HL-60/S4 treated with phorbol 12-myristate 13-acetate at 8.2 ng/mL for 4 days and 3 days (cell line): ENCODE data around the gene EFNB1.

Experiments used
- in situ Hi-C: fragments of 300-500 bp; cut with MboI; formaldehyde crosslinking; loops from 2 replicates; pipeline ENCODE4 v1.15.0; 2022; ENCODE audit warnings: low sequenced_read_pairs

EFNB1 gene

GRCh38 chrX:68842351-68842750 lies 13.5 kb downstream of the EFNB1 start:
- in situ Hi-C loops: loop anchor here (25.0 kb wide), 1 partner anchor 105 kb away; no protein-coding TSS in a partner anchor

GRCh38 chrX:68842781-68843581 lies 14.2 kb downstream of the EFNB1 start:
- in situ Hi-C loops: loop anchor here (25.0 kb wide), 1 partner anchor 106 kb away; no protein-coding TSS in a partner anchor

GRCh38 chrX:68843992-68844391 lies 15.2 kb downstream of the EFNB1 start:
- in situ Hi-C loops: loop anchor here (25.0 kb wide), 1 partner anchor 107 kb away; no protein-coding TSS in a partner anchor

- in situ Hi-C loops: loop anchor here (25.0 kb wide), 1 partner anchor 107 kb away; no protein-coding TSS in a partner anchor
Observed at GRCh38 chrX:68844581-68844980, 15.8 kb downstream of the EFNB1 start.

- in situ Hi-C loops: loop anchor here (25.0 kb wide), 1 partner anchor 109 kb away; no protein-coding TSS in a partner anchor
Observed at GRCh38 chrX:68846536-68846935, 17.7 kb downstream of the EFNB1 start.

- in situ Hi-C loops: loop anchor here (25.0 kb wide), 1 partner anchor 110 kb away; no protein-coding TSS in a partner anchor
Observed at GRCh38 chrX:68847172-68847571, 18.4 kb downstream of the EFNB1 start.

GRCh38 chrX:68848189-68848940 lies 19.5 kb downstream of the EFNB1 start:
- in situ Hi-C loops: loop anchor here (25.0 kb wide), 1 partner anchor 111 kb away; no protein-coding TSS in a partner anchor

- in situ Hi-C loops: no loop called here
Observed at GRCh38 chrX:68851082-68851481, 22.3 kb downstream of the EFNB1 start.

- in situ Hi-C loops: no loop called here
Observed at GRCh38 chrX:68852046-68852445, 23.2 kb downstream of the EFNB1 start.

- in situ Hi-C loops: no loop called here
Observed at GRCh38 chrX:68853665-68854251, 24.9 kb downstream of the EFNB1 start.

- in situ Hi-C loops: no loop called here
Observed at GRCh38 chrX:68865300-68865699, 36.5 kb downstream of the EFNB1 start.

GRCh38 chrX:68865926-68866325 lies 37.1 kb downstream of the EFNB1 start:
- in situ Hi-C loops: no loop called here

GRCh38 chrX:68867458-68868112 lies 38.8 kb downstream of the EFNB1 start:
- in situ Hi-C loops: no loop called here

- in situ Hi-C loops: no loop called here
Observed at GRCh38 chrX:68868316-68868715, 39.5 kb downstream of the EFNB1 start.

GRCh38 chrX:68868902-68869800 lies 40.3 kb downstream of the EFNB1 start:
- in situ Hi-C loops: no loop called here

- in situ Hi-C loops: no loop called here
Observed at GRCh38 chrX:68870357-68870756, 41.5 kb downstream of the EFNB1 start.

GRCh38 chrX:68872171-68872570 lies 43.4 kb downstream of the EFNB1 start:
- in situ Hi-C loops: no loop called here

GRCh38 chrX:68874076-68874475 lies 45.3 kb downstream of the EFNB1 start:
- in situ Hi-C loops: no loop called here

- in situ Hi-C loops: no loop called here
Observed at GRCh38 chrX:68876731-68877130, 47.9 kb downstream of the EFNB1 start.

- in situ Hi-C loops: no loop called here
Observed at GRCh38 chrX:68877606-68878005, 48.8 kb downstream of the EFNB1 start.
